ENCODE data around the gene WDR90. TPM values are rescaled to one million over a fixed set of nuclear protein-coding genes. Genes with fewer than 3 reads are reported as not detected.

WDR90 gene
- total and polyA plus RNA-seq, 10 of the 15 experiments (the other 5 are each of a cell fraction or from before 2014, with no cell fraction given) = 2.0 to 65.0 (median 16.7) TPM

GRCh38 chr16:636206-637080, 12.7 kb upstream of the WDR90 start, which contains the start of gene METTL26:
Gene METTL26, minus strand, starts transcription at chr16:636305. Its CDS starts 15 bp downstream, at chr16:636290.
- ChIA-PET RAD21 (ENCODE audit: unreplicated experiment) (interaction anchor here (0.6 to 2.0 kb wide), 4 partner anchors 13 to 110 kb away, joined by 3 to 13 read pairs (median 4); partner anchors contain the start of genes CAPN15, RHBDL1 and WDR90), POLR2A (interaction anchor here (0.6 to 1.9 kb wide), 12 partner anchors 11 to 1136 kb away, joined by 3 to 5 read pairs (median 4); partner anchors contain the start of genes RHOT2 and WDR90), CTCF (interaction anchor here (1.1 to 1.5 kb wide), 5 partner anchors 12 to 59 kb away, joined by 4 to 11 read pairs (median 4); partner anchors contain the start of genes RHOT2 and WDR90), SMC1A (ENCODE audit: uncharacterized antibody, unreplicated experiment) (interaction anchor here (1.6 kb wide), 1 partner anchor 12 kb away, joined by 5 read pairs; no protein-coding TSS in a partner anchor)
- H2AFZ ChIP-seq (ENCODE audit: control insufficient read depth, low read depth, low read length) = peak within 1 kb of the TSS; percentile 98
- FAIRE-seq = peak; percentile 95
- H3K79me2 ChIP-seq (ENCODE audit: control insufficient read depth, insufficient read depth, low read length) = peaks cover 20% of the 10 kb centered on the region
- in situ Hi-C loops (cut with MboI) (no loop called here), intact Hi-C loops (cut with micrococcal nuclease; ENCODE audit: unreplicated experiment) (loop anchor here (1.0 to 5.0 kb wide), 3 partner anchors 46 to 109 kb away; partner anchors contain the start of genes CAPN15, JMJD8 and STUB1)
- H3K4me2 ChIP-seq (ENCODE audit: control insufficient read depth, insufficient read depth) = peak within 1 kb of the TSS; percentile 91
- peaks cover 13% of the 10 kb centered on the region for H3K4me1 ChIP-seq (ENCODE audit: control insufficient read depth, insufficient read depth, low read length)
- under 1% methylated on average over 86 of the region's 91 CpGs for WGBS (ENCODE audit: insufficient coverage, insufficient replicate concordance, low lambda C conversion rate, missing lambda C conversion rate)
- DNase-seq (ENCODE audit: low read depth, low spot score) = peak; percentile 68
- H4K20me1 ChIP-seq (ENCODE audit: control insufficient read depth, insufficient read depth) = no peaks in the 10 kb centered on the region
- no TSS peak for BruUV-seq (replicated peaks)
- H3K36me3 ChIP-seq (ENCODE audit: control insufficient read depth in 2 of 2, insufficient read depth in 2 of 2, low read length in 1 of 2) = peaks cover 0 to 4% of the 10 kb centered on the region in 2 experiments; a peak in 3 of 4 replicates
- H3K9ac ChIP-seq (ENCODE audit: control insufficient read depth, insufficient read depth, low read length) = peak within 1 kb of the TSS; percentile 85
- H3K27me3 ChIP-seq (replicated peaks in 1 of 2; ENCODE audit: control insufficient read depth in 2 of 2, insufficient read depth in 2 of 2, low read length in 1 of 2) = no peaks in the 10 kb centered on the region
- ATAC-seq = peak; percentile 92
- no peaks in the 10 kb centered on the region for H3K9me3 ChIP-seq (replicated peaks; ENCODE audit: control insufficient read depth, insufficient read depth, low read length)
- peak within 1 kb of the TSS; percentile 82 for H3K27ac ChIP-seq (ENCODE audit: control insufficient read depth, insufficient read depth)
- peak within 1 kb of the TSS; percentile 88 for H3K4me3 ChIP-seq
- TF ChIP-seq HDAC2 (IDR thresholded peaks at IDR 0.05) = no peak
- TF ChIP-seq POLR2A (IDR thresholded peaks at IDR 0.05; ENCODE audit: low read depth, low read length) = peak; percentile 88
- TF ChIP-seq ZBTB33 (IDR thresholded peaks at IDR 0.05) = no peak
- peak; percentile 41 for TF ChIP-seq MYC (IDR thresholded peaks at IDR 0.05; ENCODE audit: insufficient read depth, insufficient read length, insufficient replicate concordance, low read length, severe bottlenecking)
- TF ChIP-seq CBFB (IDR thresholded peaks at IDR 0.05; ENCODE audit: low read depth) = peak; percentile 64; the same call in 1 of the 2 replicates
- TF ChIP-seq BHLHE40 (IDR thresholded peaks at IDR 0.05; ENCODE audit: borderline replicate concordance in 1 of 2, low read depth in 2 of 2, low read length in 1 of 2) = peak; percentile 96 to 99
- TF ChIP-seq RB1 (IDR thresholded peaks at IDR 0.05; ENCODE audit: borderline replicate concordance) = peak; percentile 61; the same call in 1 of the 2 replicates
- TF ChIP-seq KAT2A (conservative IDR thresholded peaks at IDR 0.05; ENCODE audit: control insufficient read depth, low read depth, low read length) = no peak
- 0 out of 2 replicates have a peak, but pooled peaks have one; percentile 45 for TF ChIP-seq MEF2A (IDR thresholded peaks at IDR 0.05; ENCODE audit: insufficient read depth, low read depth, low read length)
- TF ChIP-seq NBN (IDR thresholded peaks at IDR 0.05) = peak; percentile 89
- peak; percentile 61 for TF ChIP-seq NR2F1 (conservative IDR thresholded peaks at IDR 0.05)
- TF ChIP-seq, protein P1, sequence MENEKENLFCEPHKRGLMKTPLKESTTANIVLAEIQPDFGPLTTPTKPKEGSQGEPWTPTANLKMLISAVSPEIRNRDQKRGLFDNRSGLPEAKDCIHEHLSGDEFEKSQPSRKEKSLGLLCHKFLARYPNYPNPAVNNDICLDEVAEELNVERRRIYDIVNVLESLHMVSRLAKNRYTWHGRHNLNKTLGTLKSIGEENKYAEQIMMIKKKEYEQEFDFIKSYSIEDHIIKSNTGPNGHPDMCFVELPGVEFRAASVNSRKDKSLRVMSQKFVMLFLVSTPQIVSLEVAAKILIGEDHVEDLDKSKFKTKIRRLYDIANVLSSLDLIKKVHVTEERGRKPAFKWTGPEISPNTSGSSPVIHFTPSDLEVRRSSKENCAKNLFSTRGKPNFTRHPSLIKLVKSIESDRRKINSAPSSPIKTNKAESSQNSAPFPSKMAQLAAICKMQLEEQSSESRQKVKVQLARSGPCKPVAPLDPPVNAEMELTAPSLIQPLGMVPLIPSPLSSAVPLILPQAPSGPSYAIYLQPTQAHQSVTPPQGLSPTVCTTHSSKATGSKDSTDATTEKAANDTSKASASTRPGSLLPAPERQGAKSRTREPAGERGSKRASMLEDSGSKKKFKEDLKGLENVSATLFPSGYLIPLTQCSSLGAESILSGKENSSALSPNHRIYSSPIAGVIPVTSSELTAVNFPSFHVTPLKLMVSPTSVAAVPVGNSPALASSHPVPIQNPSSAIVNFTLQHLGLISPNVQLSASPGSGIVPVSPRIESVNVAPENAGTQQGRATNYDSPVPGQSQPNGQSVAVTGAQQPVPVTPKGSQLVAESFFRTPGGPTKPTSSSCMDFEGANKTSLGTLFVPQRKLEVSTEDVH (IDR thresholded peaks at IDR 0.05; ENCODE audit: low read depth, partially characterized antibody) = peak; percentile 78
- no peak for TF ChIP-seq SMC3 (IDR thresholded peaks at IDR 0.05; ENCODE audit: borderline replicate concordance, low read length)
- peak in 1 of 2 experiments; percentile 51; a peak in 1 of 3 replicates for TF ChIP-seq EGR1 (IDR thresholded peaks at IDR 0.05; ENCODE audit: borderline replicate concordance in 1 of 2, low read depth in 2 of 2, low read length in 2 of 2)
- TF ChIP-seq HDAC6 (IDR thresholded peaks at IDR 0.05; ENCODE audit: unreplicated experiment) = no peak
- TF ChIP-seq TAF1 (IDR thresholded peaks at IDR 0.05; ENCODE audit: borderline replicate concordance, low read depth, low read length) = 0 out of 2 replicates have a peak, but pooled peaks have one; percentile 30
